ENCODE results near the gene CPB2.

CPB2 gene

DNA sequence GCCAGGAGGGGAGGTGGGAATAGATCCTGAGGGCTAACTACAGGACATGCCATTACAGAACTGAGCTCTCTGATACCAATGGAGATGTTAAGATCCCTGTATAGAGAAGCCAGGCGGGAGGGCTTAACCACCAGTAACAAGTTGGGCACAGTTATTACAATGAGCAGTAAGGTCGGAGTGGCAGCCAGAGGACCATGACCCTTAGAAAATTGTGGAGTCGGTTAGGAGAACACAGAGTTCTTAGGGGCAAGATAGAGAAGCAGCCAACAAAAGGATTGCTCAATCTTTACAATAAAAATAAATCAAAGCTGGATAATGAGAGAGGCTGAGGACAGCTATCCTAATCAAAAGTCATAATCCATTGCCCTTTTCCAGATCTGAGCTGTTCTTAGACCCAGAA is 10.4 kb downstream of the CPB2 start:
- TF ChIP-seq, protein P1, sequence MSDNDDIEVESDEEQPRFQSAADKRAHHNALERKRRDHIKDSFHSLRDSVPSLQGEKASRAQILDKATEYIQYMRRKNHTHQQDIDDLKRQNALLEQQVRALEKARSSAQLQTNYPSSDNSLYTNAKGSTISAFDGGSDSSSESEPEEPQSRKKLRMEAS (IDR thresholded peaks at IDR 0.05; ENCODE audit: low read depth, low read length) = no peak
- TF ChIP-seq, protein P2, sequence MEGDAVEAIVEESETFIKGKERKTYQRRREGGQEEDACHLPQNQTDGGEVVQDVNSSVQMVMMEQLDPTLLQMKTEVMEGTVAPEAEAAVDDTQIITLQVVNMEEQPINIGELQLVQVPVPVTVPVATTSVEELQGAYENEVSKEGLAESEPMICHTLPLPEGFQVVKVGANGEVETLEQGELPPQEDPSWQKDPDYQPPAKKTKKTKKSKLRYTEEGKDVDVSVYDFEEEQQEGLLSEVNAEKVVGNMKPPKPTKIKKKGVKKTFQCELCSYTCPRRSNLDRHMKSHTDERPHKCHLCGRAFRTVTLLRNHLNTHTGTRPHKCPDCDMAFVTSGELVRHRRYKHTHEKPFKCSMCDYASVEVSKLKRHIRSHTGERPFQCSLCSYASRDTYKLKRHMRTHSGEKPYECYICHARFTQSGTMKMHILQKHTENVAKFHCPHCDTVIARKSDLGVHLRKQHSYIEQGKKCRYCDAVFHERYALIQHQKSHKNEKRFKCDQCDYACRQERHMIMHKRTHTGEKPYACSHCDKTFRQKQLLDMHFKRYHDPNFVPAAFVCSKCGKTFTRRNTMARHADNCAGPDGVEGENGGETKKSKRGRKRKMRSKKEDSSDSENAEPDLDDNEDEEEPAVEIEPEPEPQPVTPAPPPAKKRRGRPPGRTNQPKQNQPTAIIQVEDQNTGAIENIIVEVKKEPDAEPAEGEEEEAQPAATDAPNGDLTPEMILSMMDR (IDR thresholded peaks at IDR 0.05; ENCODE audit: low read depth, low read length) = no peak
- TF ChIP-seq MYC (IDR thresholded peaks at IDR 0.05; ENCODE audit: low read depth, low read length) = no peak
- TF ChIP-seq POLR2A (IDR thresholded peaks at IDR 0.05; ENCODE audit: extremely low read depth, insufficient read length) = no peak
- no peak overlapping the region for H3K4me3 ChIP-seq (ENCODE audit: low read depth, low read length)
- no peak for DNase-seq (ENCODE audit: low read depth)

DNA sequence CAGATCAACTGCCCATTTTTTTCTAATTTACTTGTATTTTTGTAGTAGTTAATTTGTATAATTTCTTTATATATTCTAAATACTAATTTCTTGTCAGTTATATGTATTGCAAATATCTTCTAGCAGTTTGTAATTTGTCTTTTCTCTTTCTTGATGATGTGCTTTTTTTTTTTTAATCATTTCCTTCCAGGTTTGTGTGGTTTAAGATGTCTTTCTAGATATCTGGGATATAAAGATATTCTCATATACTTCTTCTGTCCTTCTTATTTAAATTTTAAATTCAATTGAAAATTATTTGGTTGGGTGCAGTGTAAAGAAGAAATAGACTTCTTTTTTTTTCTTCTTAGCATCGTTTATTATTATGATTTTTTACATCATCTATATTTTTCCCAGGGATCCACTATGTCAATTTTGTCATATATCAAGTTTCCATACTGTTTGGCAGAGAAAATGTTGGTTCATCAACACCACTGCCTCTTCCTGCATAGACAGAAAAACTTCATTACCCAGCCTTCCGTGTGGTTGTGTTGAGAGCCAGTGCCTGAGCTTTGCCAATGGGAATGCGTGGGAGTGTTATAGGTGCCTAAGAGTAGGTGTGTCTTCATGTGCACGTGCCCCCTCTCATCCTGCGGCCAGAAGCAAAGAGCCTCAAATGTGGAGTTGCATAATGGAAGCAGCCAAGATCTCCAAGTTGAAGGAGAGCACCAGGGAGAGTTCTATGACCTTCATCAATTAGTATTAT is 15.8 kb downstream of the CPB2 start:
- H3K4me3 ChIP-seq (ENCODE audit: low read depth, low read length) = no peak overlapping the region
- TF ChIP-seq MYC (IDR thresholded peaks at IDR 0.05; ENCODE audit: low read depth, low read length) (no peak), POLR2A (IDR thresholded peaks at IDR 0.05; ENCODE audit: extremely low read depth, insufficient read length) (no peak)
- TF ChIP-seq, protein P2 (IDR thresholded peaks at IDR 0.05; ENCODE audit: low read depth, low read length) = no peak
- TF ChIP-seq, protein P1 (IDR thresholded peaks at IDR 0.05; ENCODE audit: low read depth, low read length) = no peak
- no peak for DNase-seq (ENCODE audit: low read depth)

DNA sequence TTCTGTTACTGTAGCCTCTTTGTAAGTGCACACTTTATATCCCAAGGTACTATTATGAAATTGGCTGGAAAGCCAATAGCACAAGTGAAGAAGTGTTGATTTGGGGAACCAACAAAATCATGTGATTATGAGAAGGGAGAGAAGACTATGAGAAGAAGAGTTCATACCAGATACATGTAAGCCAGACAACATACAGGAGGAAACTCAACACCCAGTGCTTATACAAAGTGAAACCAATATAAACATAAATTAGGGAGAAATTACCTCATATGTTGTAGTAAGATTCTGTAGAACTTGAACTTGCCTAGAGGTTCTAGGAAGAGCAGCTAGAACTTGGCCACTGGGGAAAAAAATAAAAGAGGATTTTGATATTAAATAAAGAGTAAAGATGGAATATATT is 17.4 kb downstream of the CPB2 start:
- no peak for DNase-seq (ENCODE audit: low read depth)
- TF ChIP-seq, protein P2 (IDR thresholded peaks at IDR 0.05; ENCODE audit: low read depth, low read length) = no peak
- no peak for TF ChIP-seq MYC (IDR thresholded peaks at IDR 0.05; ENCODE audit: low read depth, low read length)
- TF ChIP-seq, protein P1 (IDR thresholded peaks at IDR 0.05; ENCODE audit: low read depth, low read length) = no peak
- no peak for TF ChIP-seq POLR2A (IDR thresholded peaks at IDR 0.05; ENCODE audit: extremely low read depth, insufficient read length)
- H3K4me3 ChIP-seq (ENCODE audit: low read depth, low read length) = no peak overlapping the region

DNA sequence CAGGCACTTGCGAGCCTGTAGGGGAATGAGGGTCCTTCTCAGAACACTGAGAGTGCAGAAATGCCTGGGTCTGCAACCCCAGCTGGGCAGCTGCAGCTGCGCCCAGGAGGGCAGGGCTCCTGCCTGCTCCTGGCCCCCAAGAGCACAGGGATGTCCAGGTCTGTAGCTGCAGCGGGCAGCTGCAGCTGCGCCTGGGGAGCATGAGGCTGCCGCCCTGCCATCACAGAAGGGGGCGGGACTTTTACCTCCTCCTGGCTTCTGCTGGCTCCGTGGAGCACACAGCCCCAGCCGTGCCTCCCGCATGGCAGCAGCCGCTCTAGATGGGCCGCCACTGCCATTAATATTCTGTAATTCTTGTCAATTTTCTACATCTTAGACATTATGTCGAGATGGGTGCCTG is 17.8 kb downstream of the CPB2 start:
- no peak overlapping the region for H3K4me3 ChIP-seq (ENCODE audit: low read depth, low read length)
- DNase-seq (ENCODE audit: low read depth) = no peak
- TF ChIP-seq POLR2A (IDR thresholded peaks at IDR 0.05; ENCODE audit: extremely low read depth, insufficient read length) = no peak
- TF ChIP-seq, protein P2 (IDR thresholded peaks at IDR 0.05; ENCODE audit: low read depth, low read length) = no peak
- TF ChIP-seq, protein P1 (IDR thresholded peaks at IDR 0.05; ENCODE audit: low read depth, low read length) = no peak
- no peak for TF ChIP-seq MYC (IDR thresholded peaks at IDR 0.05; ENCODE audit: low read depth, low read length)

DNA sequence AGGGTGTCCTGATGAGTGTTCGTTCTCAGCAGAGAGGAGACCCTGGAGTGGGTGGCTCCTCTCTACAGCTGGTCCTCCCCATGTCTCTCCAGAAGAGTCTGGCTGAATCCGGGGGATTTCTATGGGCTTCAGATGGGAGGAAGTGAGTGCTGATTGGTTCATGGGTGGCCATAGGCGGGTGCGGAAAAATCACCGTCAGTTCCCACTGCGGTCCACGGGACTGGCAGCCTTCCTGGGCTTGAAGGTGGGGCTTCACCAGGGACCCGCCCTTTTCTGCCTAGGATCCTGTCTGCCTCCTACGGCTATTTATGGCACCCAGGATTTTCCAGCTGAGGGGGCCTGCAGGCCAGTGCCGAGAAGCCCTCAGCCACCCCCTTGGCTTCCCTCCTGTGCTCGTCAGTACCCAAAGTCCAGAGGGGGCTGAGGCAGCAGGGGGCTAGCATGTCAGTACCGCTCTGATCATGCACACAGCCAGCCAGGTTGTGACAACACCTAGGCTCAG is 18.4 kb downstream of the CPB2 start:
- no peak for DNase-seq (ENCODE audit: low read depth)
- TF ChIP-seq POLR2A (IDR thresholded peaks at IDR 0.05; ENCODE audit: extremely low read depth, insufficient read length) (no peak), MYC (IDR thresholded peaks at IDR 0.05; ENCODE audit: low read depth, low read length) (no peak)
- TF ChIP-seq, protein P2 (IDR thresholded peaks at IDR 0.05; ENCODE audit: low read depth, low read length) = no peak
- TF ChIP-seq, protein P1 (IDR thresholded peaks at IDR 0.05; ENCODE audit: low read depth, low read length) = no peak
- no peak overlapping the region for H3K4me3 ChIP-seq (ENCODE audit: low read depth, low read length)
